SK-N-SH (cell line): ENCODE data around the gene ARPC5L. TPM values are rescaled to one million over a fixed set of nuclear protein-coding genes. Genes with fewer than 3 reads are reported as not detected.

Experiments used
- CTCF ChIA-PET: fragments of 300-600, 350-600 bp; formaldehyde crosslinking; extraction: SDS; loops from one replicate; lab custom pipeline; 2021; lab: Yijun Ruan, JAX
- POLR2A ChIA-PET: fragments of 350-600 bp; sonication (Branson Sonifier 250); formaldehyde crosslinking; extraction: SDS; loops from one replicate; lab custom pipeline; 2020; ENCODE audit warnings: antibody characterized with exemption, inconsistent platforms; lab: Yijun Ruan, JAX
- DNase-seq: peaks from one replicate; pipeline ENCODE4 v3.0.0; 2012
- H2AFZ ChIP-seq: fragments of 200-600 bp; sonication (generic); 2 replicates; pipeline ENCODE4 v1.8.1; 2016; ENCODE audit warnings: antibody characterized with exemption, mild to moderate bottlenecking, low read depth
- H3F3A ChIP-seq: fragments of 200-600 bp; sonication (generic); replicated peaks from 2 replicates; pipeline ENCODE3; 2016; ENCODE audit warnings: antibody characterized with exemption, mild to moderate bottlenecking; ENCODE audit not compliant: insufficient read depth
- H3K27ac ChIP-seq, 2 experiments: fragments of 200-500 bp in 1 of 2; fragments of 200-600 bp in 1 of 2; sonication (Bioruptor generic) in 1 of 2; sonication (generic), shearing (Covaris generic) in 1 of 2; 2 replicates each; pipeline versions ENCODE4 v1.5.1 to v1.6.1; 2014 to 2016; ENCODE audit warnings: low read depth in 2 of 2, inconsistent platforms in 1 of 2, low read length in 1 of 2, mild to moderate bottlenecking in 1 of 2, mixed read lengths in 1 of 2
- H3K27me3 ChIP-seq: fragments of 200-600 bp; sonication (generic), shearing (Covaris generic); 2 replicates; pipeline ENCODE4 v1.6.1; 2016; ENCODE audit warnings: mixed run types; ENCODE audit not compliant: insufficient read depth
- H3K36me3 ChIP-seq, 2 experiments: fragments of 200-500 bp in 1 of 2; fragments of 200-600 bp in 1 of 2; sonication (Bioruptor generic) in 1 of 2; sonication (generic) in 1 of 2; replicated peaks in 1 of 2; 2 replicates each; pipeline versions ENCODE3 to v1.5.1; 2014 to 2016; ENCODE audit warnings: low read length in 1 of 2, mild to moderate bottlenecking in 1 of 2; ENCODE audit not compliant: insufficient read depth in 2 of 2, control insufficient read depth in 1 of 2
- H3K4me1 ChIP-seq, 2 experiments: fragments of 200-500 bp in 1 of 2; fragments of 200-600 bp in 1 of 2; sonication (Bioruptor generic) in 1 of 2; sonication (generic), shearing (Covaris generic) in 1 of 2; 2 replicates each; pipeline versions ENCODE4 v1.5.1 to v1.6.1; 2014 to 2016; ENCODE audit warnings: low read depth in 1 of 2, low read length in 1 of 2, mixed run types in 1 of 2; ENCODE audit not compliant: insufficient read depth in 2 of 2, control insufficient read depth in 1 of 2
- H3K4me2 ChIP-seq: fragments of 200-600 bp; sonication (generic), shearing (Covaris generic); 2 replicates; pipeline ENCODE4 v1.6.1; 2017; ENCODE audit warnings: mixed run types
- H3K4me3 ChIP-seq, 2 experiments: fragments of 200-500 bp in 1 of 2; fragments of 200-600 bp in 1 of 2; sonication (Bioruptor generic) in 1 of 2; sonication (generic), shearing (Covaris generic) in 1 of 2; 2 replicates each; pipeline versions ENCODE4 v1.5.1 to v1.8.1; 2014 to 2016; ENCODE audit warnings: low read depth in 2 of 2, inconsistent platforms in 1 of 2, low read length in 1 of 2, mild to moderate bottlenecking in 1 of 2, mixed read lengths in 1 of 2, moderate library complexity in 1 of 2
- H3K79me2 ChIP-seq: fragments of 200-600 bp; sonication (generic); 2 replicates; pipeline ENCODE4 v1.8.1; 2017; ENCODE audit warnings: mild to moderate bottlenecking; ENCODE audit not compliant: insufficient read depth
- H3K9ac ChIP-seq: fragments of 200-600 bp; sonication (generic); 2 replicates; pipeline ENCODE4 v1.6.1; 2017; ENCODE audit warnings: mixed run types
- H3K9me2 ChIP-seq: fragments of 200-600 bp; sonication (generic); 2 replicates; pipeline ENCODE4 v1.6.1; 2017; ENCODE audit warnings: mixed run types
- H3K9me3 ChIP-seq: fragments of 200-600 bp; sonication (generic); 2 replicates; pipeline ENCODE4 v1.6.1; 2017; ENCODE audit warnings: mixed run types, mild to moderate bottlenecking, moderate library complexity
- H4K20me1 ChIP-seq: fragments of 200-600 bp; sonication (generic); 2 replicates; pipeline ENCODE4 v1.6.1; 2017; ENCODE audit warnings: mild to moderate bottlenecking, mixed run types; ENCODE audit not compliant: insufficient read depth
- CHD2 ChIP-seq: fragments of 150-350 bp; IDR thresholded peaks from 2 replicates; pipeline ENCODE4 v1.6.1; 2018; ENCODE audit warnings: low read length; ENCODE audit not compliant: partially characterized antibody
- CTCF ChIP-seq: fragments of 200-600 bp; sonication (generic); IDR thresholded peaks from 2 replicates; pipeline ENCODE4 v1.6.1; 2017; ENCODE audit warnings: antibody characterized with exemption, mild to moderate bottlenecking, moderate library complexity
- ELF1 ChIP-seq: IDR thresholded peaks from 2 replicates; pipeline ENCODE4 v1.4.0; 2012
- EP300 ChIP-seq, 2 experiments: IDR thresholded peaks; 2 replicates each; pipeline versions ENCODE4 v1.4.0 to v1.6.1; 2012; ENCODE audit warnings: borderline replicate concordance in 1 of 2, low read depth in 1 of 2, low read length in 1 of 2
- FOSL2 ChIP-seq: IDR thresholded peaks from 2 replicates; pipeline ENCODE4 v1.4.0; 2012; ENCODE audit warnings: low read depth, mild to moderate bottlenecking, moderate library complexity, borderline replicate concordance
- FOXJ3 ChIP-seq: sonication (generic); formaldehyde crosslinking; IDR thresholded peaks from 2 replicates; pipeline ENCODE4 v1.5.1; 2020; ENCODE audit warnings: mild to moderate bottlenecking, missing genetic modification reagents
- MAX ChIP-seq: IDR thresholded peaks from 2 replicates; pipeline ENCODE4 v1.4.0; 2012; ENCODE audit warnings: low read depth
- NFIC ChIP-seq: IDR thresholded peaks from 2 replicates; pipeline ENCODE4 v1.4.0; 2012; ENCODE audit warnings: borderline replicate concordance
- NRF1 ChIP-seq: IDR thresholded peaks from 2 replicates; pipeline ENCODE4 v1.6.1; 2012; ENCODE audit warnings: low read depth, mild to moderate bottlenecking, low read length
- PBX3 ChIP-seq: IDR thresholded peaks from 2 replicates; pipeline ENCODE4; 2012
- POLR2AphosphoS5 ChIP-seq: IDR thresholded peaks from 2 replicates; pipeline ENCODE4 v1.6.1; 2012; ENCODE audit warnings: low read depth, low read length
- RCOR1 ChIP-seq: fragments of 150-350 bp; IDR thresholded peaks from 2 replicates; pipeline ENCODE4 v1.6.1; 2017; ENCODE audit warnings: antibody characterized with exemption, low read length
- REST ChIP-seq: IDR thresholded peaks from 2 replicates; pipeline ENCODE4 v1.6.1; 2012; ENCODE audit warnings: mild to moderate bottlenecking, low read depth, low read length, moderate library complexity
- TCF12 ChIP-seq: IDR thresholded peaks from 2 replicates; pipeline ENCODE4 v1.4.0; 2012
- USF1 ChIP-seq: IDR thresholded peaks from 2 replicates; pipeline ENCODE4 v1.4.0; 2012; ENCODE audit warnings: low read depth, borderline replicate concordance
- ZBTB33 ChIP-seq: IDR thresholded peaks from 2 replicates; pipeline ENCODE4 v1.4.0; 2012; ENCODE audit warnings: low read depth, borderline replicate concordance
- WGBS: methylation state at CpG from one replicate; pipeline ENCODE4 v1.1.6; 2017; ENCODE audit warnings: low lambda C conversion rate; 5-methylcytosine and 5-hydroxymethylcytosine counted together
- polyA plus RNA-seq, 3 experiments: library from polyadenylated mRNA; depleted of rRNA; stranded (reverse); fragments of >200 nt; gene quantifications; 2 replicates each; pipeline ENCODE4 v1.2.3, GENCODE V29; 2012

ARPC5L gene
- polyA plus RNA-seq, 1 of the 3 experiments (the other 2 are of a cell fraction), result 73.1 TPM

GRCh38 chr9:124890179-124890578 is 28.2 kb downstream of the ARPC5L start:
- CTCF ChIA-PET, result interaction anchor here (1.0 to 1.7 kb wide), 2 partner anchors 10 to 37 kb away, joined by 3 to 5 read pairs; partner anchors contain the start of gene WDR38
- H2AFZ ChIP-seq, result no peak overlapping the region
- TF ChIP-seq USF1, result no peak
- no peak for TF ChIP-seq NRF1
- TF ChIP-seq MAX, result no peak
- TF ChIP-seq POLR2AphosphoS5, result no peak
- no peak for TF ChIP-seq TCF12
- no peak for TF ChIP-seq PBX3
- no peak for TF ChIP-seq ZBTB33
- no peak for TF ChIP-seq NFIC
- no peak for TF ChIP-seq EP300 (IDR thresholded peaks at IDR 0.05; ENCODE audit: borderline replicate concordance in 1 of 2, low read depth in 1 of 2, low read length in 1 of 2)
- TF ChIP-seq REST, result no peak
- no peak for TF ChIP-seq ELF1
- TF ChIP-seq FOXJ3 (CRISPR knock-in tag), result no peak
- TF ChIP-seq RCOR1, result no peak
- no peak for TF ChIP-seq FOSL2
- no peak for TF ChIP-seq CTCF
- TF ChIP-seq CHD2, result no peak
- TF ChIP-seq, all 33 proteins: peak for 0
- no peaks in the 10 kb centered on the region for H3K9me2 ChIP-seq
- H3K4me1 ChIP-seq, result no peaks in the 10 kb centered on the region
- no peaks in the 10 kb centered on the region for H4K20me1 ChIP-seq
- no peaks in the 10 kb centered on the region for H3K27me3 ChIP-seq
- 96% methylated on average over 7 of the region's 7 CpGs for WGBS
- no peaks in the 10 kb centered on the region for H3K9me3 ChIP-seq
- no peaks in the 10 kb centered on the region for H3K79me2 ChIP-seq
- H3K9ac ChIP-seq, result no peak overlapping the region
- H3K4me2 ChIP-seq, result no peak overlapping the region
- no peak overlapping the region for H3K27ac ChIP-seq
- no peak overlapping the region for H3K4me3 ChIP-seq
- H3K36me3 ChIP-seq, result peaks cover 9 to 50% of the 10 kb centered on the region in 2 experiments
- H3F3A ChIP-seq, result no peaks in the 10 kb centered on the region
- no peak for DNase-seq
- POLR2A ChIA-PET, result no interaction called here
